ENCODE results near the gene PRKACG. TPM values are rescaled to one million over a fixed set of nuclear protein-coding genes. Genes with fewer than 3 reads are reported as not detected.

PRKACG gene
- total RNA-seq, 1 donor from 2014 or later, result not detected

- Histone ChIP-seq H3K9me3 (no peaks in the 10 kb centered on the region), H3K27me3 (no peaks in the 10 kb centered on the region), H3K4me1 (no peaks in the 10 kb centered on the region), H3K27ac (no peak overlapping the region), H3K4me3 (no peak overlapping the region), H3K36me3 (no peaks in the 10 kb centered on the region)
- no peak for DNase-seq (ENCODE audit: low spot score in 2 of 2)
- TF ChIP-seq CTCF (IDR thresholded peaks at IDR 0.05), result no peak
- intact Hi-C loops (cut with DNase I), result no loop called here
These were observed 47.4 kb downstream of the PRKACG start for GRCh38 chr9:68966496-68966944.

- no peak overlapping the region for H3K27ac ChIP-seq
- intact Hi-C loops (cut with DNase I), result no loop called here
- no peak for DNase-seq (ENCODE audit: low spot score in 2 of 2)
- H3K9me3 ChIP-seq, result no peaks in the 10 kb centered on the region
- H3K36me3 ChIP-seq, result no peaks in the 10 kb centered on the region
- no peaks in the 10 kb centered on the region for H3K27me3 ChIP-seq
- no peaks in the 10 kb centered on the region for H3K4me1 ChIP-seq
- no peak overlapping the region for H3K4me3 ChIP-seq
- TF ChIP-seq CTCF (IDR thresholded peaks at IDR 0.05), result no peak
These were observed 49.1 kb downstream of the PRKACG start for GRCh38 chr9:68964765-68965164.

- Histone ChIP-seq H3K27ac (no peak overlapping the region), H3K4me1 (no peaks in the 10 kb centered on the region), H3K4me3 (no peak overlapping the region), H3K27me3 (no peaks in the 10 kb centered on the region), H3K9me3 (no peaks in the 10 kb centered on the region), H3K36me3 (no peaks in the 10 kb centered on the region)
- intact Hi-C loops (cut with DNase I), result no loop called here
- no peak for DNase-seq (ENCODE audit: low spot score in 2 of 2)
- no peak for TF ChIP-seq CTCF (IDR thresholded peaks at IDR 0.05)
These were observed 49.8 kb downstream of the PRKACG start for GRCh38 chr9:68964102-68964541.

GRCh38 chr9:68963416-68963815 lies 50.5 kb downstream of the PRKACG start:
- H3K36me3 ChIP-seq, result no peaks in the 10 kb centered on the region
- DNase-seq (ENCODE audit: low spot score in 2 of 2), result no peak
- no peaks in the 10 kb centered on the region for H3K4me1 ChIP-seq
- H3K4me3 ChIP-seq, result no peak overlapping the region
- intact Hi-C loops (cut with DNase I), result no loop called here
- no peak for TF ChIP-seq CTCF (IDR thresholded peaks at IDR 0.05)
- H3K27ac ChIP-seq, result no peak overlapping the region
- no peaks in the 10 kb centered on the region for H3K9me3 ChIP-seq
- no peaks in the 10 kb centered on the region for H3K27me3 ChIP-seq

Other genes with a start within 250 kb of the PRKACG start
- not detected for gene FXN, start 21.6 kb upstream of the PRKACG start, total RNA-seq
- 154 TPM for gene TJP2, start 160.2 kb upstream of the PRKACG start, total RNA-seq

Measured in ascending aorta (tissue), 2 donors.